DND-41 (cell line): ENCODE results near the gene ARHGEF4.

Experiments used
- EZH2 ChIP-seq: IDR thresholded peaks from 3 replicates; pipeline ENCODE4 v1.6.1; 2012; ENCODE audit warnings: borderline replicate concordance, low read depth, mild to moderate bottlenecking, moderate library complexity, low read length, inconsistent platforms; ENCODE audit not compliant: severe bottlenecking
- TF ChIP-seq, protein P1 (sequence below): IDR thresholded peaks from 2 replicates; pipeline ENCODE4 v1.5.1; 2012; ENCODE audit warnings: borderline replicate concordance, low read length, moderate library complexity, mild to moderate bottlenecking; ENCODE audit not compliant: poor library complexity, severe bottlenecking; ENCODE audit errors: extremely low read depth

- TF ChIP-seq, protein P1, sequence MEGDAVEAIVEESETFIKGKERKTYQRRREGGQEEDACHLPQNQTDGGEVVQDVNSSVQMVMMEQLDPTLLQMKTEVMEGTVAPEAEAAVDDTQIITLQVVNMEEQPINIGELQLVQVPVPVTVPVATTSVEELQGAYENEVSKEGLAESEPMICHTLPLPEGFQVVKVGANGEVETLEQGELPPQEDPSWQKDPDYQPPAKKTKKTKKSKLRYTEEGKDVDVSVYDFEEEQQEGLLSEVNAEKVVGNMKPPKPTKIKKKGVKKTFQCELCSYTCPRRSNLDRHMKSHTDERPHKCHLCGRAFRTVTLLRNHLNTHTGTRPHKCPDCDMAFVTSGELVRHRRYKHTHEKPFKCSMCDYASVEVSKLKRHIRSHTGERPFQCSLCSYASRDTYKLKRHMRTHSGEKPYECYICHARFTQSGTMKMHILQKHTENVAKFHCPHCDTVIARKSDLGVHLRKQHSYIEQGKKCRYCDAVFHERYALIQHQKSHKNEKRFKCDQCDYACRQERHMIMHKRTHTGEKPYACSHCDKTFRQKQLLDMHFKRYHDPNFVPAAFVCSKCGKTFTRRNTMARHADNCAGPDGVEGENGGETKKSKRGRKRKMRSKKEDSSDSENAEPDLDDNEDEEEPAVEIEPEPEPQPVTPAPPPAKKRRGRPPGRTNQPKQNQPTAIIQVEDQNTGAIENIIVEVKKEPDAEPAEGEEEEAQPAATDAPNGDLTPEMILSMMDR: no peak
- no peak for TF ChIP-seq EZH2
Measured at GRCh38 chr2:130791617-130791939, 45.1 kb upstream of the ARHGEF4 start.
